ENCODE results near the gene MACF1.

Gene MACF1

DNA sequence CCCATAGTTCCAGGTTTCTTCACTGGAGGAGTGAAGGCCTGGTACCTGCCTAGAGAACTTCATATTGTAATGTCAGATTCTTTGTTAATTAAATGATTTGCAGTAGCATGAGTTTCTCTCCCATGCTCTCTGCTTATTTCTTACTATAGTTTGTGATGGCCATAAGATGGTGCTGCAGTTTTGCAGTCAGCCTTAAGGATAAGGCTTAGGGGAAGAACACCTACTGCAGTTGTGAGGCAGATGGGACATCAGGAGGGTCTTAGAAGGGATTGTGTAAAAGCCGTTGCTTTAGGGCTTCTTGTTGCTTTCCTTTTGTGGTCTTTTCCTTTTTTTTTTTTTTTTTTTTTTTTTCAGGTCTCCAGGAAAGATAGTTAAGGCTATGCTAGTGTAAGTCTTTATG is 61.8 kb downstream of the MACF1 start:
- TF ChIP-seq, protein P1, sequence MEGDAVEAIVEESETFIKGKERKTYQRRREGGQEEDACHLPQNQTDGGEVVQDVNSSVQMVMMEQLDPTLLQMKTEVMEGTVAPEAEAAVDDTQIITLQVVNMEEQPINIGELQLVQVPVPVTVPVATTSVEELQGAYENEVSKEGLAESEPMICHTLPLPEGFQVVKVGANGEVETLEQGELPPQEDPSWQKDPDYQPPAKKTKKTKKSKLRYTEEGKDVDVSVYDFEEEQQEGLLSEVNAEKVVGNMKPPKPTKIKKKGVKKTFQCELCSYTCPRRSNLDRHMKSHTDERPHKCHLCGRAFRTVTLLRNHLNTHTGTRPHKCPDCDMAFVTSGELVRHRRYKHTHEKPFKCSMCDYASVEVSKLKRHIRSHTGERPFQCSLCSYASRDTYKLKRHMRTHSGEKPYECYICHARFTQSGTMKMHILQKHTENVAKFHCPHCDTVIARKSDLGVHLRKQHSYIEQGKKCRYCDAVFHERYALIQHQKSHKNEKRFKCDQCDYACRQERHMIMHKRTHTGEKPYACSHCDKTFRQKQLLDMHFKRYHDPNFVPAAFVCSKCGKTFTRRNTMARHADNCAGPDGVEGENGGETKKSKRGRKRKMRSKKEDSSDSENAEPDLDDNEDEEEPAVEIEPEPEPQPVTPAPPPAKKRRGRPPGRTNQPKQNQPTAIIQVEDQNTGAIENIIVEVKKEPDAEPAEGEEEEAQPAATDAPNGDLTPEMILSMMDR (conservative IDR thresholded peaks at IDR 0.05; ENCODE audit: low read length), result peak; percentile 20
- DNase-seq (ENCODE audit: low read depth), result peak; percentile 13
- no peak overlapping the region for H3K4me3 ChIP-seq (ENCODE audit: low read length)

DNA sequence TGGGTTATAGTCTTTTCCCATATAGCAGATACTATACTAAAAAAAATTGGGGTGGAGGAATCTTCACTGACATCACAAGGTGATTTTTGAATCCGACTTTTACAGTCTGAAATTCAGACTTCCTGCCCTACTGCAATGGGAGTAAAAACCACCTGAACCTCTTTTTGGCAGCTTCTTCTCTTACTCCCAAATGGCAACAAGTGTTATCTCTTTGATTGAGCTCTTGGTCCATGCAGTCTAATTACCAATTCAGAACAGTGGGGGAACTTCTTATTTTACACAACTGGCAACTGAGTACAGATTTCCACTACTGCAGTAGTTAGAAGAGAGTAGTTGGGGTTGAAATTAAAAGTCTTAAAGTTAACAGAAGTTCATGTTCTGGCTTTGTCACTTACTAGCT is 62.3 kb downstream of the MACF1 start:
- DNase-seq (ENCODE audit: low read depth), result no peak
- TF ChIP-seq, protein P1 (conservative IDR thresholded peaks at IDR 0.05; ENCODE audit: low read length), result no peak
- no peak overlapping the region for H3K4me3 ChIP-seq (ENCODE audit: low read length)

DNA sequence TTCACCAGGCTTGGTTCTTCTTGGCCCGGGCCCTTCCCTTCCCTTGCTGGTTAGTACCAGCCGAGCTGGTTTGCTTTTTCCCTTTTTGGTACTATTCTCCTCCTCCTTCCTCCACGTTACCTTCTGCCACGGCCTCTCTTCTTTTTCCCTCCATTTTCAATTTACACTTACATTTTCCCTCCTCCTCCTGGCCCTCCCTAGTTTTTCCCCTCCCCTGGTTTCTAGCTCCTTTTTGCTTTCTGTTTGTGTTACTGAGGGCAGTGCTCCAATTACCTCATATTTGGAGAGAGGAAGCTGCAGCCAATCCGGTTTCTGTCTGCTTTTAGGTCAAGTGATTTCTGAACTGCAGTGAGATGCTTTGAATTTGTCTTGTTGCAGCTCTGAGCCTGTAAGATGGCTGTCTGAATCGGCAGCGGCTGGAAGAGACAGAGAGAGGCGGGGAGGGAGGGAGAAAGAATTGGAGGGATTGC is 63.7 kb downstream of the MACF1 start:
- peak; percentile 86 for DNase-seq (ENCODE audit: low read depth)
- TF ChIP-seq, protein P1 (conservative IDR thresholded peaks at IDR 0.05; ENCODE audit: low read length), result no peak
- peak overlapping the region; percentile 55 for H3K4me3 ChIP-seq (ENCODE audit: low read length)

- H3K4me3 ChIP-seq (ENCODE audit: low read length), result peak overlapping the region; percentile 55
These were observed 64.4 kb downstream of the MACF1 start for GRCh38 chr1:39268906-39269305.

DNA sequence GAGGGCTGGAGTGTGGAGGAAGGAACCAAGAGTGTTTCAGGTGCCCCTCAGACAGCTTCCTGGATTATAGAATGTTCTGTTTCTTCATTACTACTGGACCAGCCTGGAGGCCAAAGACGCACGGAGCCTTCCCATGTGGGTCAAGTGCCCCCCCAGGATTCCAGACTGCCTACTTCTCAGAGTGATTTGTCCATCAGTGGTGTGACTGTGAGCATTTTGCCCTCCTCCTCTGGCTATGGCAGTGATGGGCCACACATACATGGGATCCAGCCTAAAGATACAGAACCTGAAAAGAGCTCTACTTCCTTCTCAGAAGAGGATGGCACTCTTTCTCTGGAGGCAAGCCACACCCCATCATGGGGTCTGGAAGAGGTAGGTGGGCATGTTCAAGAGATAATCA is 64.9 kb downstream of the MACF1 start:
- peak overlapping the region; percentile 55 for H3K4me3 ChIP-seq (ENCODE audit: low read length)
- TF ChIP-seq, protein P1 (conservative IDR thresholded peaks at IDR 0.05; ENCODE audit: low read length), result no peak
- no peak for DNase-seq (ENCODE audit: low read depth)

More at GRCh38 chr1:39268906-39269305, 64.4 kb downstream of the MACF1 start:
- no peak for DNase-seq (ENCODE audit: low read depth)
- TF ChIP-seq, protein P1 (conservative IDR thresholded peaks at IDR 0.05; ENCODE audit: low read length), result no peak

DNA sequence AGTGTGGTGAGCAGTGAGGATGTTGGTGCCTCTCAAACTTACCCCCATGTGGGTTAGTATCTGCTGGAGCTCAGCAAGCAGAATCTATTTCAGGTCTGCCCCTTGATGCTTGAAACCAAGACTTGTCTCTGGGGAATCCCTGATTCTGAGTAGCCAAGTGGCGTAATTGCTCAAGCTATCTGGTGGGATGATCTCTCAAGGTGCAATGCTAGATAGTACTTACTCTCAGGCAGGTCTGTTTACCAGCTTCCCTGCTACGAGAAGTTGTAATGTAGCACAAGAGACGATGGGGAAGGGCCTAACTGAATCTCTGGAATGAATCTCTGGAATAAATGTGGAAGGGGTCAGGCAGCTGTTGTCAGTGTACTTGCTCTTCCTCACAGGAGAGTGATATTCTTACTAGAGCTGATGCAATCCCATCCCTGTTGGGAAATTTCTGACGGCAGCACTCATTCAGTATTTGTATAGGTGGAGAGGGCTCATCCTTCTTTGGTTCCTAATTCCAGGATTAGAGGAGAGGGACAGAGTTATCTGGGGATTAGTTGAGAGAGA is 65.4 kb downstream of the MACF1 start:
- TF ChIP-seq, protein P1 (conservative IDR thresholded peaks at IDR 0.05; ENCODE audit: low read length), result no peak
- peak overlapping the region; percentile 55 for H3K4me3 ChIP-seq (ENCODE audit: low read length)
- peak; percentile 79 for DNase-seq (ENCODE audit: low read depth)

- peak overlapping the region; percentile 55 for H3K4me3 ChIP-seq (ENCODE audit: low read length)
- DNase-seq (ENCODE audit: low read depth), result no peak
- TF ChIP-seq, protein P1 (conservative IDR thresholded peaks at IDR 0.05; ENCODE audit: low read length), result no peak
These were observed 65.9 kb downstream of the MACF1 start for GRCh38 chr1:39270368-39270767.

Measured in AG10803 (cell line).